ENCODE measurements around the gene PNN.
"Not testable (repeated sequence)": the region's sequence is repeated elsewhere in the genome, so short reads cannot be mapped to it uniquely, and the experiment has no call there.

PNN gene

DNA sequence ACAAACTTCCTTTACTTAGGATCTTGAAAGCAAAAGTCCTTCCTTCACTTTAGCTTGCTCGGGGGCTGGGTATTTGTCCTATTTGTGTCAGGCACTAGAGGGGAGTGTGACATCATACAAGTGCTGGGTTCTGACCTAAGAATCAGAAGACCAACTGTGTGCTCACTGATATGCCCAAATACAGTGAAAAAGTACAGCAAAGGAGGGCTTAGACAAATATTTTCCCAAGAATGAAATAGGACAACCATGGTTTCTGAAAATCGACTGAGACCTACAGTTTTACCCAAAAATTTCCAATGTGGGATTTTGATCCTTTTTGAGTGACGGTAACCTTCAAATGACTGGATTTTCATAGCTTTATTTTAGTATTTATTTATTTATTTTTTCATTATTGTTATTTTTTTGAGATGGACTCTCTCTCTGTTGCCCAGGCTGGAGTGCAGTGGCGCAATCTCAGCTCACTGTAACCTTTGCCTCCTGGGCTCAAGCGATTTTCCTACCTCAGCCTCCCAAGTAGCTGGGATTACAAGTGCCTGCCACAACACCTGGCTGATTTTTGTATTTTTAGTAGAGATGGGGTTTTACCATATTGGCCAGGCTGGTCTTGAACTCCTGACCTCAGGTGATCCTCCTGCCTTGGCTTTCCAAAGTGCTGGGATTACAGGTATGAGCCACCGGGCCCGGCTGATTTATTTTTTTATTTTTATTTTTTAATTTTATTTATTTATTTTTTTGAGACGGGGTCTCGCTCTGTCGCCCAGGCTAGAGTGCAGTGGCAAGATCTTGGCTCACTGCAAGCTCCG is 56.9 kb downstream of the PNN start:
- not testable (repeated sequence) for DNase-seq
